Breast epithelium (tissue), 4 donors: ENCODE results near the gene SHANK2. TPM values are rescaled to one million over a fixed set of nuclear protein-coding genes. Genes with fewer than 3 reads are reported as not detected.

ENCODE experiments used
- DNase-seq, 2 donors: peaks; one replicate each; pipeline ENCODE4 v3.0.0-alpha.2; 2019; ENCODE audit warnings: low spot score in 2 of 2
- H3K27ac ChIP-seq, 2 donors: fragments of 200-600 bp; sonication (generic) in 1 of 2; one replicate each; pipeline ENCODE4 v1.5.1; 2016 to 2019; ENCODE audit warnings: mild to moderate bottlenecking in 1 of 2
- H3K27me3 ChIP-seq, 2 donors: fragments of 200-600 bp; sonication (generic) in 1 of 2; one replicate each; pipeline versions ENCODE4 v1.5.1 to v1.6.0; 2017 to 2019; ENCODE audit warnings: control low read depth in 1 of 2, mild to moderate bottlenecking in 1 of 2
- H3K36me3 ChIP-seq: fragments of 200-600 bp; one replicate; pipeline ENCODE4 v1.5.1; 2019
- H3K4me1 ChIP-seq, 2 donors: fragments of 200-600 bp; sonication (generic); one replicate each; pipeline ENCODE4 v1.5.1; 2016 to 2019; ENCODE audit warnings: control low read depth in 1 of 2
- H3K4me3 ChIP-seq, 3 donors: fragments of 200-600 bp; sonication (generic); 1 replicate in 2 of 3; 2 replicates in 1 of 3; pipeline ENCODE4 v1.5.1; 2016 to 2019; ENCODE audit warnings: mild to moderate bottlenecking in 3 of 3, moderate library complexity in 2 of 3
- H3K9me3 ChIP-seq, 2 donors: fragments of 200-600 bp; sonication (generic) in 1 of 2; one replicate each; pipeline ENCODE4 v1.5.1; 2016 to 2019; ENCODE audit warnings: control low read depth in 1 of 2
- CTCF ChIP-seq, 3 donors: fragments of 450-650 bp; IDR thresholded peaks; one replicate each; pipeline ENCODE4 v1.5.1; 2016 to 2017; ENCODE audit warnings: antibody characterized with exemption in 3 of 3, mild to moderate bottlenecking in 3 of 3, moderate library complexity in 3 of 3
- POLR2A ChIP-seq: fragments of 450-650 bp; IDR thresholded peaks from one replicate; pipeline ENCODE4 v1.6.1; 2016; ENCODE audit warnings: antibody characterized with exemption, mild to moderate bottlenecking, moderate library complexity
- POLR2AphosphoS5 ChIP-seq, 3 donors: sonication (generic); formaldehyde crosslinking; IDR thresholded peaks; one replicate each; pipeline ENCODE4 v1.6.1; 2017; ENCODE audit warnings: antibody characterized with exemption in 3 of 3
- intact Hi-C: fragments of 100-400 bp; cut with DNase I; formaldehyde crosslinking; loops from one replicate; pipeline ENCODE4 v1.15.1; 2023; ENCODE audit warnings: low total_unique reads
- total RNA-seq, 3 donors: library from RNA; depleted of rRNA; stranded (reverse); fragments of >200 nt; gene quantifications; one replicate each; pipeline ENCODE4 v1.1.0, GENCODE V29; 2016

SHANK2 gene
- total RNA-seq, 3 donors from 2014 or later, result 1.3 to 38.8 (median 33.1) TPM

DNA sequence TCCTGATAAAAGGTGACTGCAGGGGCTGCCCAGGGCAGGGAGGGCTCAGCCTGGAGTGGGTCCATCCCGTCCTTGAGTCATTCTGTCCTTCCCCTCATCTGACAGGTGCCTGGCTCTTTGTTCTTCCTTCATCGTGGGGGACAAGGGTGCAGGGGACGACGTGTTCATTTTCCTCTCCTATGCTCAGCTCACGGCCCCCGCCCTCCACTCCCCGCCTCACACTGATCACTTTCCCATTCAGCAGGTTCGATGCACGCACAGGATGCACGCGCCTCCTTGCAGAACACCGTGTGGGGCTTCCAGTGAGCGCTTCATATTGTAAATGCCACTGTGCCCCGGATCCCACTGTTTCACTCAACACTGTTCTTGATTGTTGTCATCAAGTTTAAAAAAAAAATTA lies 32.7 kb upstream of the SHANK2 start:
- H3K4me3 ChIP-seq, result no peak overlapping the region
- peak in 1 of 2 donors; percentile 20 for DNase-seq
- intact Hi-C loops, result no loop called here
- no peaks in the 10 kb centered on the region for H3K27me3 ChIP-seq
- H3K9me3 ChIP-seq, result no peaks in the 10 kb centered on the region
- no peak for TF ChIP-seq POLR2AphosphoS5 (IDR thresholded peaks at IDR 0.05)
- TF ChIP-seq POLR2A, result no peak
- TF ChIP-seq CTCF (IDR thresholded peaks at IDR 0.05), result no peak
- H3K27ac ChIP-seq, result peak overlapping the region; percentile 81 to 84
- no peaks in the 10 kb centered on the region for H3K36me3 ChIP-seq
- no peaks in the 10 kb centered on the region for H3K4me1 ChIP-seq

DNA sequence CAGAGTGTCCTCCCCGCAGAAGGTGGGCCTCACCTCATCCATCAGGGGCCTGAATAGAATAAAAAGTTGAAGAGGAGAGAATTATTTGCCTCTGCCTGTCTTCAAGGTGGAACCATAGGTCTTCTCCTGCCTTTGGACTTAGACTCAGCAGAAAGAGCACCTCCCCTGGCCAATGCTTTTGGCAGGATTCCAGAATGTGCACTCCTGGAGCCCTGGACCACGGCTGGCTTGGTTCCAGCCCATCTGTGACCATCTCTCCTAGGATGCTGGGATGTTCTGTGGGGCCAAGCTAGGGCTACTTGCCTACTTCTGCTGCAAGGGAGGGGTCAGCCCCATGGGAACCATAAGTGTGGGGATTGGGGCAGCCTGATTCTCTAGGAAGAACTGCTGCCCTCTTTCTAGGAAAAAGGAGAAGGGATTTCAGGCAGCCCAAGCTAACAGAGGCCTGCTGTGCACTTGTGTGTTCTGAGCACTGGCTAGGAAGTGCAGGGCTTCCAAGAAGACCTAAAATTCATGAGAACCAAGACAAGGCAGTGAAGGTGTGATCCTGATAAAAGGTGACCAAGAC lies 32.2 kb upstream of the SHANK2 start:
- DNase-seq, result peak in 1 of 2 donors; percentile 51
- H3K4me3 ChIP-seq, result peak overlapping the region in 2 of 3 donors; percentile 37 to 50
- no peaks in the 10 kb centered on the region for H3K27me3 ChIP-seq

GRCh38 chr11:71283971-71284441 lies 31.6 kb upstream of the SHANK2 start:
- H3K27me3 ChIP-seq, result no peaks in the 10 kb centered on the region
- intact Hi-C loops, result no loop called here
- peak overlapping the region; percentile 81 to 84 for H3K27ac ChIP-seq
- DNase-seq, result peak; percentile 84 to 87
- peak overlapping the region in 2 of 3 donors; percentile 37 to 50 for H3K4me3 ChIP-seq
- no peak for TF ChIP-seq CTCF (IDR thresholded peaks at IDR 0.05)
- peak; percentile 18 to 77 (median 59) for TF ChIP-seq POLR2AphosphoS5 (IDR thresholded peaks at IDR 0.05)
- no peaks in the 10 kb centered on the region for H3K4me1 ChIP-seq
- H3K9me3 ChIP-seq, result no peaks in the 10 kb centered on the region
- H3K36me3 ChIP-seq, result no peaks in the 10 kb centered on the region

More for the DNA sequence above, 32.2 kb upstream of the SHANK2 start:
- H3K27ac ChIP-seq, result peak overlapping the region; percentile 81 to 84
- H3K9me3 ChIP-seq, result no peaks in the 10 kb centered on the region
- H3K36me3 ChIP-seq, result no peaks in the 10 kb centered on the region
- H3K4me1 ChIP-seq, result no peaks in the 10 kb centered on the region
- intact Hi-C loops, result no loop called here
- TF ChIP-seq POLR2AphosphoS5 (IDR thresholded peaks at IDR 0.05), result no peak
- TF ChIP-seq CTCF (IDR thresholded peaks at IDR 0.05), result no peak

DNA sequence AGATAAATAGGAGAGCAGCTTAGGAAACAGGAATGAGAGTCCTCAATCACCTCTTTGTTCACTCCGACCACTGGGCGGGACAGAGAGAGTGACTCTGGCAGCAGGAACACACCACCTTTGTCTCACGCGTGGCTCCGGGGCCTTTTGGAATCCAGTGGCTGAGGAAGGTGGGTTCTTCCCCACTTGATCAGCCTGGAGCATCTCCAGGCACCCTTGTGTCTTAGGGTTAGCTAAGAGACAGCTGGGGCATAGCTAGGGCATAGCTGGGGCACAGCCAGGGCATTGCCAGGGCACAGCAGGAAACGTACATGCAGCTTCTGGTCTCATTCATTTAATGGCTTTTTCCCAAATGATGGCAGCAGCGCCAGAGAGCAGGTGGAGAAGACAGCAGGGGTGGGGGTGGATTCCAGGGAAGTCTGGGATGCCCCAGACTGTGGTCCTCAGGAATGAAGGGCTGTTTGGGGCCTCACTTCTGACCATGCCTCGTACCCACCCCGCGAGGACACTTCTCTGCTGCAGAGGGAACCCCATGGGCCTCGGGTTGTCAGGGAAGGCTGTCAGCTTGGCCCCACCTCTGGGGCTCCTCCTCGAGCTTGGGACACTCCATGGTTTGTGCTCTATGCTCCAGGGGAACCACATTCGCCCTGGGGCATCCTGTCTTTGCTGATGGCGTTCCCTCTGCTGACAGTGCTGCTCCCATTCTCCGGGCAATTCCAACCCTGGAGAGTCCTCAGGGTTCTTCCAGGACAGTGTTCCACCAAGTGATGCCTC lies 30.4 kb upstream of the SHANK2 start:
- DNase-seq, result peak; percentile 72 to 95
- peak overlapping the region; percentile 81 to 85 for H3K27ac ChIP-seq
- H3K9me3 ChIP-seq, result no peaks in the 10 kb centered on the region
- H3K4me3 ChIP-seq, result no peak overlapping the region
- intact Hi-C loops, result no loop called here
- H3K27me3 ChIP-seq, result no peaks in the 10 kb centered on the region
- no peaks in the 10 kb centered on the region for H3K4me1 ChIP-seq
- H3K36me3 ChIP-seq, result no peaks in the 10 kb centered on the region
- no peak for TF ChIP-seq CTCF (IDR thresholded peaks at IDR 0.05)
- peak in 2 of 3 donors; percentile 31 to 60 for TF ChIP-seq POLR2AphosphoS5 (IDR thresholded peaks at IDR 0.05)

- Histone ChIP-seq H3K4me1 (no peaks in the 10 kb centered on the region), H3K4me3 (no peak overlapping the region), H3K36me3 (no peaks in the 10 kb centered on the region), H3K27me3 (no peaks in the 10 kb centered on the region), H3K9me3 (no peaks in the 10 kb centered on the region), H3K27ac (peak overlapping the region; percentile 81 to 85)
- no peak for TF ChIP-seq POLR2AphosphoS5 (IDR thresholded peaks at IDR 0.05)
- peak; percentile 27 to 75 for DNase-seq
- intact Hi-C loops, result no loop called here
Observed at GRCh38 chr11:71281831-71282230, 29.5 kb upstream of the SHANK2 start.
